ENCODE results near the gene SLC13A5. TPM values are rescaled to one million over a fixed set of nuclear protein-coding genes. Genes with fewer than 3 reads are reported as not detected.

Gene SLC13A5
- total and polyA plus RNA-seq, 9 of the 15 experiments (the other 6 are each of a cell fraction or from before 2014, with no cell fraction given) = 0.04 TPM; not detected in 8

GRCh38 chr17:6638046-6638908, 74.9 kb downstream of the SLC13A5 start (continued):
- TF ChIP-seq ATF2 (CRISPR knock-in tag; IDR thresholded peaks at IDR 0.05) = no peak
- no peak for TF ChIP-seq ETS1 (conservative IDR thresholded peaks at IDR 0.05; ENCODE audit: control insufficient read depth, low read depth, low read length)
- no peak for TF ChIP-seq NFE2 (IDR thresholded peaks at IDR 0.05; ENCODE audit: low read depth)
- TF ChIP-seq ZNF551 (CRISPR knock-in tag; IDR thresholded peaks at IDR 0.05) = no peak

GRCh38 chr17:6637458-6637840, 75.7 kb downstream of the SLC13A5 start:
- Histone ChIP-seq H3K36me3 (ENCODE audit: control insufficient read depth, insufficient read depth, low read length) (peaks cover 27% of the 10 kb centered on the region), H4K20me1 (replicated peaks; ENCODE audit: control insufficient read depth, insufficient read depth, low read length) (no peaks in the 10 kb centered on the region), H3K27ac (ENCODE audit: extremely low read depth, low read depth, low read length) (no peak overlapping the region), H3K27me3 (ENCODE audit: control insufficient read depth in 2 of 2, insufficient read depth in 2 of 2, low read length in 2 of 2) (no peaks in the 10 kb centered on the region), H3K9ac (ENCODE audit: insufficient read depth in 1 of 2, low read depth in 2 of 2, low read length in 2 of 2) (peak overlapping the region in 1 of 2 experiments; percentile 64; a peak in 2 of 4 replicates), H3K9me1 (ENCODE audit: control insufficient read depth, insufficient read depth, low read length) (no peaks in the 10 kb centered on the region), H3K4me2 (ENCODE audit: insufficient read depth, low read length) (no peak overlapping the region), H3K79me2 (ENCODE audit: control insufficient read depth, insufficient read depth, low read length) (peaks cover 34% of the 10 kb centered on the region), H3K4me1 (replicated peaks in 1 of 2; ENCODE audit: control insufficient read depth in 2 of 2, insufficient read depth in 2 of 2, low read length in 2 of 2) (peaks cover 8 to 43% of the 10 kb centered on the region in 2 experiments; a peak in 4 of 5 replicates), H3K4me3 (no peak overlapping the region), H2AFZ (ENCODE audit: low read depth, low read length) (no peak overlapping the region), H3K9me3 (replicated peaks; ENCODE audit: control insufficient read depth, insufficient read depth, low read depth, low read length) (no peaks in the 10 kb centered on the region)
- intact Hi-C loops (cut with micrococcal nuclease) = no loop called here
- WGBS (ENCODE audit: insufficient coverage, low coverage, missing lambda C conversion rate) = 88% methylated on average over 4 of the region's 6 CpGs
- CTCF ChIA-PET (ENCODE audit: low intra/inter-chr PET ratio) = no interaction called here
- ATAC-seq (no peak), DNase-seq (ENCODE audit: extremely low read depth in 1 of 4, low spot score in 3 of 4) (no peak), FAIRE-seq (no peak)
- BruUV-seq (replicated peaks) = no TSS peak
- POLR2A ChIA-PET = interaction anchor here (0.6 to 2.3 kb wide), 3 partner anchors 13 to 110 kb away, joined by 3 to 7 read pairs (median 3); no protein-coding TSS in a partner anchor
- in situ Hi-C loops (cut with MboI) = no loop called here
- TF ChIP-seq CBX8 (IDR thresholded peaks at IDR 0.05; ENCODE audit: borderline replicate concordance, extremely low read depth, low read depth, low read length, poor library complexity, severe bottlenecking) (no peak), CBX1 (IDR thresholded peaks at IDR 0.05; ENCODE audit: low read depth) (no peak), REST (IDR thresholded peaks at IDR 0.05; ENCODE audit: borderline replicate concordance) (no peak), REST (CRISPR knock-in tag; IDR thresholded peaks at IDR 0.05; ENCODE audit: low read depth) (no peak)
